NCI-H1436 treated with DMSO at 0.1 percent for 48 hours (cell line): Measurements from ENCODE around the gene WNT2.
"Not testable (repeated sequence)": the region's sequence is repeated elsewhere in the genome, so short reads cannot be mapped to it uniquely, and the experiment has no call there.

ENCODE experiments used
- DNase-seq: peaks from one replicate; lab custom pipeline; 2025; lab: John Stamatoyannopoulos, UW

The WNT2 gene

DNA sequence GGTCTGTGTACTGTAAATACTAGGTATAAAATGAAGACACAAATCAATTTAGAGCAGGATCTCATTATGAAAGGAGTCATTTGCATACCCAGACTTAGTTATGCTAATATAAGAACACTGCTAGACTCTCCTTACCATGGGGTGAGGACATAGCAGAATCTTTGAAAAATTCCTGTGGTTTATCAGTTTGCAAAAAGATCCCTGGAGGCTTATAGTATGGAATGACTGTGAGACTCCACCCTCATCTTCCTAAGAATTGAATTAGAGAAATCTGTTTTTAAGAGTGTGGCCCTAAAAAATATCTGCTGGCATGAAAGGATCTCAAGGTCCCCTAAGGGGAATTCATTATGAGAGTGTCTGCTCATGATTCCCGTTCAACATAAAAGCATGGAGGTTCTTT is 63.2 kb downstream of the WNT2 start:
- no peak for DNase-seq

- no peak for DNase-seq
Measured at GRCh38 chr7:117251687-117252086, 71.2 kb downstream of the WNT2 start.

GRCh38 chr7:117250801-117251200 is 72.1 kb downstream of the WNT2 start:
- DNase-seq = no peak

DNA sequence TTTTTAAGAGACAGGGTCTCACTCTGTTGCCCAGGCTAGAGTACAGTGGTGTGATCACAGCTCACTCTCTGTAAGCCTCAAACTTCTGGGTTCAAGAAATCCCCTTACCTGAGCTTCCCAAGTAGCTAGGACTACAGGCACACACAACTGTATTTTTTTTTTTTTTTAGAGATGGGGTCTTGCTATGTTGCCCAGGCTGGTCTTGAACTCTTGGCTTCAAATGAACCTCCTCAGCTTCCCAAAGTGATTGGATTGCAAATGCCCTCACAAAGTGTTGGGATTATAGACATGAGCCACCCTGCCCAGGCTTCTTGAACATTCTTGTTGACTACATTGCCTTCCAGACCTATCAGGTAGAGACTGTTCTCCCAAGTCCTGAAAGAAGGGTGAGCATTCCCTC is 72.6 kb downstream of the WNT2 start:
- no peak for DNase-seq

- DNase-seq = no peak
Measured at GRCh38 chr7:117249696-117250095, 73.2 kb downstream of the WNT2 start.

DNA sequence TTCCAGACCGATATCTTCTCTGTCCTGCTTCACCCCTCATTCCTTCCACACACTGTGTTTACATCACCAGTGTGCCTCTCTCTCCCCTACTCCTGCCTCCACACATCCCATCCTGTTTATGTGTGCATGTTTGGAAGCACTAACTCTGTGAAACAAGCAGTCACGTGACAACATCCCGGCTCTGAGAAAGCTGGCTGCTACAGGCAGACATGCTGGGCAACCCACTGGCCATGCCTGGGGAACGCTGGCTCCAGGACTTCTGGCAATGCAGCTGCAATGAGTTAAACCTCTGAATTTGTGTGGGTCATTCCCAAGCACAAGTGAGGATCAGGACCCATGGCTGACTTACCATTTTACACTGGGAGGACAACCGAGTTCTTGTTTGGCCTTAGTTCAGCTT is 74.0 kb downstream of the WNT2 start:
- no peak for DNase-seq

DNA sequence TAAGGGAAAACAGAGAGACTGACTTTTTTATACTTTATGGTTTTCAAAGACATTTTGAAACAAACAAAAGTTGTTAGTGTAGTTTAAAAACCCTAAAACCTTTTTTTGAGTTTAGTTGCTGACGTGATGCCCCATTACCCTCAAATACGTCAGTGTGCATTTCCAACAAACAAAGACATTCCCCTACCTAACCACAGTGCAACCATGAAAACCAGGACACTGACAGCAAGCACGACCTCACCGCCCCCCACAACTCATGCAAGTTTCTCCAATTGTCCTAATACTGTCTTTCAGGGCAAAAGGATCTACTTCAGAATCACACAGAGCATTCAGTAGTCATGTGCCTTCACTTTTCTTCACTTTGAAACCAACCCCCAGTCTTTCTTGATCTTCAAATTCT is 75.0 kb downstream of the WNT2 start:
- DNase-seq = no peak

GRCh38 chr7:117245703-117246102 is 77.2 kb downstream of the WNT2 start:
- DNase-seq = not testable (repeated sequence)

- no peak for DNase-seq
Measured at GRCh38 chr7:117243390-117243789, 79.5 kb downstream of the WNT2 start.

DNA sequence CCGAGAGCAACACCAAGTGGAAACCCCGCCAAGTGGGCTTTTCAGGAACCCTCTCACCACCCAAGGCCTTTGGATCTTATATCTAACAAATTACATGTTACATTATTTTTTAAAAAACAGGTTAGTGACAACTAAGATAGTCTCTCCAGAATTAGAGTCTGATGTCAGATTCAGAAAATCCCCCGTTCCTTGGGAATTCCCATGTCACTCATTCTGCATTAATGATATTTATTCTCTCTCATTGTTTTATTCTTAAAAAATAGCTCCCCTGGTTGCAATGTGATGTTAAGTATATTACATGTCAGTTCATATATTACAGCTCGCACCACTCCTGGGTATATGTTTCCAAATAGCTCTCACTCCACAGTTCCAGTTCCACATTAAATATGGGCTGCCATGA is 81.8 kb downstream of the WNT2 start:
- DNase-seq = no peak

GRCh38 chr7:117238937-117239336 is 83.9 kb downstream of the WNT2 start:
- DNase-seq = no peak

GRCh38 chr7:117238472-117238871 is 84.4 kb downstream of the WNT2 start:
- no peak for DNase-seq

DNA sequence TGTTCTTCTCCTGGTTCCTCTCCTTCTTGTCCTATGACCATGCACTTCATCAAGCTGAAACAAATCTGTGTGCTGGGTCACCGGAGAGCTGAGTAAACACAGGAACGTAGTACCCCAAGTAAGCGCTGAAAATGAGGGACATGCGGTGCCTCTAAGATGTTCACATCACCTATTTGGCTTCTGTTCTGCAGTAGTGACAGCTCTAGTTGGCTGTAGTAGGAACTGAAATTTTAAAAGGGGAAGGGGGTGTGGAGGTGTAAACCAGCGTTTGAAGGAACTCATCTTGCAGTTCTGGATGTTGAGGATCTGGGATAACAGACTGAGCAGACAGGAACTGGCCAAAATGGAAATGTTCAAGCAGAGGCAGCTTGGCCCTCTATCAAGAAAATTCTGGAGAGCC is 85.2 kb downstream of the WNT2 start:
- no peak for DNase-seq

DNA sequence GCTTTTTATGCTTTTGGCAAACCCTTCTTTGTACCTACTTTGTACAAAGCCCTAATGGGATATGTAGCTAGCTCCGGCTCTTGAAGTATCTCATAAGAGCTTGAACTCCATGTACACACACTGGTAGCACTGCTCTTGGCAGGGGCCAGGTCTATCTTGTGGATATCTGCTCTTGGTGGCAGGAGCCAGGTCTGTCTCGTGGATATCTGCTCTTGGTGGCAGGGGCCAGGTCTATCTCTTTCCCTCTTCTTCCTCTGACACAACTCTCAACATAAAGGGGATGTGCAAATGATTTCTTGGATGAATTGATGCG is 91.9 kb downstream of the WNT2 start:
- DNase-seq = no peak

- no peak for DNase-seq
Measured at GRCh38 chr7:117230276-117231046, 92.4 kb downstream of the WNT2 start.

DNA sequence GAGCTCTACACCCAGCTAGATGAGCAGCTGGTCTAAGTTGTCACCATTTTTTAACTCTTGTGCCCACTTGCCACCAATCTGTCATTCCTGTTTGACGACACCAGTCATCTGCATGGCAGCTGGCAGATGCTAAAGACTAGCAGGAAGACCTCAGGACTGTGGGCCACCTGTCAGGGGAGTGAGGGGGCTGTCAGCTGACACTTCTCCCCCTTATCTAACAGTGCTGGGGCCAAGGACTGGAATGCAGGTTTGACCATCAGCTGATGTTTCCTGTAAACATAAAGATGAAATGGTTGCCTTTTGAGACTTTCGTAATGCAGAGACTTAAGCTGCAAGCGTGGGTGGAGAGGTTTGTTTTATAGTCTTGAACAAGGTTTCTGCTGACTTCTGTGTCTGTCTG is 93.5 kb downstream of the WNT2 start:
- DNase-seq = no peak

DNA sequence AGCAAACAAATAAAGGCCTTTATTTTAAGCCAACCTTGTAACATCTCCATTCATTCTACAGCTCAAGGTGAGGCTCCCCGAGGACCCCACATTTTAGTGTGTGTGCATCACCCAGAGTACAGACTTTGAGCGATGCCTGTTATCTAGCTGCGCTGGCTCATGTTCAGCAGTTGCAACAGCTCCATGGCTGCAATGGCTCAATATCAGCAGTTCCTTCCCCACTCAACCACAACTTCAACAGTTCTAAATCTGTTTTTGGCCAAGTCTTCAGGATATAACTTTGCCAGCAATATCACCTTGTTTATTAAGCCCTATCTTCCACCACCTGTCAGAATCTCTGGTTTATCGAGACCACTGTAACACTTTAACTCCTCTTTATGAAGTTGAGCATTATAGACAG is 95.8 kb downstream of the WNT2 start:
- no peak for DNase-seq

DNA sequence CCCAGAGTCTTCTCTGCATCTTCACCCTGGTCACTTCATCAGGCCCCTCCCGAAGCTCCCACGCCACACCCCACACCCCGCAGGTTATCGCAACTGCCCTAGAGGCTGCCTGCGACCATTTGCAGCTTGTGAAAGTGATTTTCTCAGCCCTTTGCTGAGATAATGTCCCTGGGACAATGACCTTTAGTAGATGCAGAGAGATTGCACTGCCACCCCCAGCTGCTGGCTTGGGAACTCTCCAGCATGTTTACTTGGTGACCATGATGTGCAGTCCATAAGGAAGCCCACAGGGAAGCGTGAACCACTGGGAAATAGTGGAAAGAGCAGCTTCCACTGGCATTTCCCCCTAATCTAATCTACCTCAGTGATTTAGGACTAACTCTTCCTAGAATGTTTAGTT is 97.3 kb downstream of the WNT2 start:
- DNase-seq = no peak
